HepG2 (cell line): ENCODE measurements around the gene ZP2. TPM values are rescaled to one million over a fixed set of nuclear protein-coding genes. Genes with fewer than 3 reads are reported as not detected.

Source experiments
- ARID3A ChIP-seq: IDR thresholded peaks from 2 replicates; pipeline ENCODE4 v1.6.1; 2012; ENCODE audit warnings: low read depth, low read length, improper control_type of control experiment
- DZIP1 ChIP-seq: sonication (generic); formaldehyde crosslinking; IDR thresholded peaks from 2 replicates; pipeline ENCODE4 v1.5.0; 2020; ENCODE audit warnings: mild to moderate bottlenecking, missing genetic modification reagents
- EZH2 ChIP-seq: conservative IDR thresholded peaks from 2 replicates; pipeline ENCODE4 v1.6.1; 2012; ENCODE audit warnings: mild to moderate bottlenecking, low read depth, low read length, moderate library complexity
- GATAD1 ChIP-seq: IDR thresholded peaks from 2 replicates; pipeline ENCODE4 v1.6.1; 2016; ENCODE audit warnings: missing genetic modification reagents, missing compliant biosample characterization
- GPBP1L1 ChIP-seq: sonication (generic); formaldehyde crosslinking; IDR thresholded peaks from 2 replicates; pipeline ENCODE4 v1.5.0; 2020; ENCODE audit warnings: mild to moderate bottlenecking, missing genetic modification reagents
- IKZF5 ChIP-seq: IDR thresholded peaks from 2 replicates; pipeline ENCODE4 v1.6.1; 2018; ENCODE audit warnings: missing genetic modification reagents, mild to moderate bottlenecking, missing compliant biosample characterization
- PCBP1 ChIP-seq: fragments of 200-400 bp; formaldehyde crosslinking; IDR thresholded peaks from 2 replicates; pipeline ENCODE4 v1.6.1; 2017; ENCODE audit warnings: mild to moderate bottlenecking, low read depth, low read length, borderline replicate concordance
- RBM39 ChIP-seq: fragments of 200-400 bp; formaldehyde crosslinking; IDR thresholded peaks from one replicate; pipeline ENCODE4 v1.6.1; 2018; ENCODE audit warnings: antibody characterized with exemption, mild to moderate bottlenecking, low read depth, low read length; ENCODE audit not compliant: poor library complexity, severe bottlenecking
- SALL1 ChIP-seq: sonication (generic); formaldehyde crosslinking; IDR thresholded peaks from 2 replicates; pipeline ENCODE4 v1.8.0; 2022; ENCODE audit warnings: mild to moderate bottlenecking, missing genetic modification reagents
- ZHX2 ChIP-seq, 2 experiments: sonication (generic) in 1 of 2; formaldehyde crosslinking in 1 of 2; IDR thresholded peaks; 2 replicates each; pipeline versions ENCODE4 v1.6.1 to v1.9.0; 2014 to 2022; ENCODE audit warnings: antibody characterized with exemption in 1 of 2, borderline replicate concordance in 1 of 2, inconsistent platforms in 1 of 2, low read depth in 1 of 2, missing genetic modification reagents in 1 of 2
- ZNF580 ChIP-seq: IDR thresholded peaks from 2 replicates; pipeline ENCODE4 v1.6.1; 2016; ENCODE audit warnings: low read depth, borderline replicate concordance
- polyA plus RNA-seq, 8 experiments: library from polyadenylated mRNA; depleted of rRNA in 3 of 8; stranded (reverse) in 7 of 8; unstranded in 1 of 8; fragments of >200 nt; fragmentation: Illumina TruSeq in 4 of 8; extraction: Trizol in 4 of 8; gene quantifications; 2 replicates each; pipeline versions ENCODE4 v1.2.1 to v1.2.3, GENCODE V29; 2011 to 2016; ENCODE audit warnings: low read depth in 4 of 8, missing spikeins in 1 of 8, mixed read lengths in 1 of 8; ENCODE audit not compliant: insufficient read depth in 1 of 8
- total RNA-seq, 5 experiments: library from RNA; depleted of rRNA; stranded (reverse); fragments of >200 nt; fragmentation: Illumina TruSeq; extraction: Trizol; gene quantifications; 2 replicates each; pipeline ENCODE4 v1.2.3, GENCODE V29; 2016; ENCODE audit warnings: low read depth in 1 of 5

ZP2 gene
- total and polyA plus RNA-seq, 2 of the 13 experiments (the other 11 are each of a cell fraction or from before 2014, with no cell fraction given) = not detected

- TF ChIP-seq ARID3A (peak; percentile 11; the same call in 1 of the 2 replicates), EZH2 (no peak), ZHX2 (IDR thresholded peaks at IDR 0.05; ENCODE audit: low read depth) (0 out of 2 replicates have a peak, but pooled peaks have one; percentile 48), ZHX2 (CRISPR knock-in tag; IDR thresholded peaks at IDR 0.05; ENCODE audit: borderline replicate concordance) (no peak), RBM39 (no peak), GPBP1L1 (CRISPR knock-in tag) (no peak), ZNF580 (CRISPR knock-in tag) (peak; percentile 40; the same call in 1 of the 2 replicates), DZIP1 (CRISPR knock-in tag) (no peak), IKZF5 (CRISPR knock-in tag) (peak; percentile 77), GATAD1 (no peak), SALL1 (CRISPR knock-in tag) (peak; percentile 92), PCBP1 (no peak)
These were observed 25.1 kb downstream of the ZP2 start (continued) for GRCh38 chr16:21186326-21186691.
